Aorta (tissue), 5 donors: ENCODE data around the gene AUTS2. TPM values are rescaled to one million over a fixed set of nuclear protein-coding genes. Genes with fewer than 3 reads are reported as not detected.

Experiments used
- ATAC-seq: fragments of 200-7000 bp; cut with Tn5 transposase; one replicate; pipeline ENCODE4 v1.9.1; 2022; ENCODE audit warnings: moderate library complexity; ENCODE audit not compliant: low FRiP score
- DNase-seq, 2 donors: peaks; one replicate each; pipeline ENCODE4 v3.0.0-alpha.2; 2020
- H3K27ac ChIP-seq, 2 donors: one replicate each; pipeline ENCODE4 v1.5.1; 2013; ENCODE audit warnings: low read length in 2 of 2, mild to moderate bottlenecking in 2 of 2, moderate library complexity in 2 of 2, control low read depth in 1 of 2, inconsistent platforms in 1 of 2, low read depth in 1 of 2
- H3K27me3 ChIP-seq, 2 donors: one replicate each; pipeline ENCODE4 v1.6.1; 2013; ENCODE audit warnings: control low read depth in 1 of 2, low read length in 1 of 2, mild to moderate bottlenecking in 1 of 2, moderate library complexity in 1 of 2; ENCODE audit not compliant: insufficient read depth in 2 of 2, control insufficient read depth in 1 of 2
- H3K36me3 ChIP-seq, 2 donors: one replicate each; pipeline ENCODE4 v1.6.1; 2013; ENCODE audit warnings: control low read depth in 1 of 2, low read length in 1 of 2, mild to moderate bottlenecking in 1 of 2; ENCODE audit not compliant: insufficient read depth in 2 of 2, control insufficient read depth in 1 of 2
- H3K4me1 ChIP-seq, 2 donors: one replicate each; pipeline ENCODE4 v1.6.1; 2013; ENCODE audit warnings: low read length in 2 of 2, control low read depth in 1 of 2, mild to moderate bottlenecking in 1 of 2, moderate library complexity in 1 of 2; ENCODE audit not compliant: insufficient read depth in 2 of 2, control insufficient read depth in 1 of 2
- H3K4me3 ChIP-seq, 2 donors: one replicate each; pipeline ENCODE4 v1.5.1; 2013; ENCODE audit warnings: low read length in 2 of 2, control low read depth in 1 of 2, mild to moderate bottlenecking in 1 of 2
- H3K9me3 ChIP-seq: one replicate; pipeline ENCODE4 v1.6.1; 2013; ENCODE audit warnings: mild to moderate bottlenecking, low read length; ENCODE audit not compliant: control insufficient read depth
- WGBS, 2 donors: extraction: QIAGEN DNeasy Blood & Tissue Kit; methylation state at CpG; one replicate each; pipeline ENCODE4 v1.1.7; 2013; 5-methylcytosine and 5-hydroxymethylcytosine counted together
- intact Hi-C, 2 donors: fragments of 100-400 bp; cut with DNase I; formaldehyde crosslinking; loops; one replicate each; pipeline versions ENCODE4 v1.14.2 to v1.15.0; 2022
- polyA plus RNA-seq, 2 donors: library from polyadenylated mRNA; stranded (reverse); fragments of 200-250 nt; gene quantifications; one replicate each; pipeline ENCODE4 v1.2.3, GENCODE V29; 2013
- total RNA-seq, 2 donors: library from RNA; stranded (reverse); fragmentation: NEBNext Ultra II Directional; extraction: Animal tissue kit (Norgen Biotek cat#: 25700); gene quantifications; one replicate each; pipeline ENCODE4 v1.2.1, GENCODE V29; 2021
- donor health status: healthy with polysubstance abuse.
- donor health status: Bipolar disorder and iron deficiency.
- donor health status: DM: no; HTN: no; CAD: no.
- donor health status: DM: no; HTN: no; CAD: no.
- donor health status: DM: yes; HTN: yes; CAD: no.

Gene AUTS2
- total and polyA plus RNA-seq, 4 donors = 3.9 to 102 (median 57.0) TPM

GRCh38 chr7:70035955-70036354 lies 437.7 kb downstream of the AUTS2 start:
- Histone ChIP-seq H3K4me1 (no peaks in the 10 kb centered on the region), H3K36me3 (no peaks in the 10 kb centered on the region), H3K27ac (no peak overlapping the region), H3K27me3 (no peaks in the 10 kb centered on the region), H3K9me3 (no peaks in the 10 kb centered on the region), H3K4me3 (no peak overlapping the region)
- intact Hi-C loops = no loop called here
- WGBS, 2 donors = 89% methylated on average over 6 of the region's 6 CpGs
- DNase-seq = no peak
- ATAC-seq = no peak

- no peak for ATAC-seq
- H3K36me3 ChIP-seq = no peaks in the 10 kb centered on the region
- DNase-seq = no peak
- no peaks in the 10 kb centered on the region for H3K4me1 ChIP-seq
- 34 to 40% methylated on average over 1 of the region's 1 CpG for WGBS, 2 donors
- intact Hi-C loops = no loop called here
- H3K27me3 ChIP-seq = no peaks in the 10 kb centered on the region
- H3K4me3 ChIP-seq = no peak overlapping the region
- H3K9me3 ChIP-seq = no peaks in the 10 kb centered on the region
- H3K27ac ChIP-seq = no peak overlapping the region
These were observed 438.4 kb downstream of the AUTS2 start for GRCh38 chr7:70036695-70037094.

- Histone ChIP-seq H3K4me3 (no peak overlapping the region), H3K27ac (no peak overlapping the region), H3K4me1 (no peaks in the 10 kb centered on the region), H3K27me3 (no peaks in the 10 kb centered on the region), H3K9me3 (no peaks in the 10 kb centered on the region), H3K36me3 (no peaks in the 10 kb centered on the region)
- 86 to 91% methylated on average over 3 of the region's 3 CpGs for WGBS, 2 donors
- intact Hi-C loops = no loop called here
- ATAC-seq = no peak
- no peak for DNase-seq
These were observed 439.1 kb downstream of the AUTS2 start for GRCh38 chr7:70037171-70037933.

GRCh38 chr7:70040051-70040450 lies 441.8 kb downstream of the AUTS2 start:
- intact Hi-C loops = loop anchor here in 1 of 2 donors (5.0 kb wide), 1 partner anchor 657 kb away; no protein-coding TSS in a partner anchor
- no peak overlapping the region for H3K4me3 ChIP-seq
- DNase-seq (no peak), ATAC-seq (no peak)
- H3K4me1 ChIP-seq = peaks cover 0 to 3% of the 10 kb centered on the region in 2 donors
- no peaks in the 10 kb centered on the region for H3K36me3 ChIP-seq
- no peaks in the 10 kb centered on the region for H3K27me3 ChIP-seq
- no peaks in the 10 kb centered on the region for H3K9me3 ChIP-seq
- WGBS, 2 donors = 94 to 99% methylated on average over 3 of the region's 3 CpGs
- H3K27ac ChIP-seq = no peak overlapping the region

GRCh38 chr7:70040970-70041766 lies 442.9 kb downstream of the AUTS2 start:
- peaks cover 0 to 3% of the 10 kb centered on the region in 2 donors for H3K4me1 ChIP-seq
- DNase-seq (no peak), ATAC-seq (no peak)
- no peak overlapping the region for H3K4me3 ChIP-seq
- intact Hi-C loops = loop anchor here in 1 of 2 donors (5.0 kb wide), 1 partner anchor 656 kb away; no protein-coding TSS in a partner anchor
- H3K9me3 ChIP-seq = no peaks in the 10 kb centered on the region
- H3K27ac ChIP-seq = no peak overlapping the region
- H3K27me3 ChIP-seq = no peaks in the 10 kb centered on the region
- no peaks in the 10 kb centered on the region for H3K36me3 ChIP-seq

- intact Hi-C loops = loop anchor here in 1 of 2 donors (5.0 kb wide), 1 partner anchor 655 kb away; no protein-coding TSS in a partner anchor
- Histone ChIP-seq H3K36me3 (no peaks in the 10 kb centered on the region), H3K27me3 (no peaks in the 10 kb centered on the region), H3K9me3 (no peaks in the 10 kb centered on the region), H3K27ac (no peak overlapping the region), H3K4me3 (no peak overlapping the region), H3K4me1 (peaks cover 0 to 3% of the 10 kb centered on the region in 2 donors)
- DNase-seq (no peak), ATAC-seq (no peak)
- WGBS, 2 donors = 9 to 14% methylated on average over 3 of the region's 3 CpGs
These were observed 444.3 kb downstream of the AUTS2 start for GRCh38 chr7:70042533-70042932.

GRCh38 chr7:70043015-70043538 lies 444.8 kb downstream of the AUTS2 start:
- intact Hi-C loops = loop anchor here in 1 of 2 donors (5.0 kb wide), 1 partner anchor 654 kb away; no protein-coding TSS in a partner anchor
- DNase-seq (no peak), ATAC-seq (no peak)
- Histone ChIP-seq H3K9me3 (no peaks in the 10 kb centered on the region), H3K36me3 (no peaks in the 10 kb centered on the region), H3K27ac (no peak overlapping the region), H3K4me3 (no peak overlapping the region), H3K27me3 (no peaks in the 10 kb centered on the region), H3K4me1 (peaks cover 0 to 3% of the 10 kb centered on the region in 2 donors)
- 69 to 81% methylated on average over 3 of the region's 3 CpGs for WGBS, 2 donors

GRCh38 chr7:70044064-70044463 lies 445.8 kb downstream of the AUTS2 start:
- Histone ChIP-seq H3K36me3 (no peaks in the 10 kb centered on the region), H3K27me3 (no peaks in the 10 kb centered on the region), H3K9me3 (no peaks in the 10 kb centered on the region), H3K4me3 (no peak overlapping the region), H3K4me1 (peaks cover 0 to 3% of the 10 kb centered on the region in 2 donors), H3K27ac (no peak overlapping the region)
- DNase-seq (no peak), ATAC-seq (no peak)
- intact Hi-C loops = loop anchor here (2.0 to 5.0 kb wide), 2 partner anchors 117 to 653 kb away; no protein-coding TSS in a partner anchor
- WGBS, 2 donors = 89 to 94% methylated on average over 1 of the region's 1 CpG
